ENCODE data around the gene SF1. TPM values are rescaled to one million over a fixed set of nuclear protein-coding genes. Genes with fewer than 3 reads are reported as not detected.

Gene SF1
- total RNA-seq, 1 experiment from 2014 or later, result 285 TPM

GRCh38 chr11:64762674-64763525, 15.4 kb downstream of the SF1 start:
- DNase-seq (ENCODE audit: low spot score) (peak; percentile 53), ATAC-seq (peak; percentile 18)
- POLR2A ChIA-PET, result interaction anchor here (0.6 to 5.0 kb wide), 4 partner anchors 12 to 204 kb away, joined by 3 to 45 read pairs (median 6); partner anchors contain the start of genes RASGRP2 and SF1
- Mint-ChIP-seq H3K36me3 (peaks cover 30% of the 10 kb centered on the region), H3K4me1 (peaks cover 88% of the 10 kb centered on the region), H3K27ac (peak overlapping the region; percentile 98), H3K4me3 (peak overlapping the region; percentile 43), H3K27me3 (ENCODE audit: low read depth) (no peaks in the 10 kb centered on the region), H3K9me3 (no peaks in the 10 kb centered on the region)
- CTCF ChIA-PET, result interaction anchor here (0.5 to 7.5 kb wide), 9 partner anchors 10 to 555 kb away, joined by 3 to 150 read pairs (median 6); partner anchors contain the start of genes ARL2, RASGRP2 and SF1
- TF ChIP-seq NR1H2 (CRISPR knock-in tag; IDR thresholded peaks at IDR 0.05), result no peak
- no peak for TF ChIP-seq ZMAT4 (CRISPR knock-in tag; IDR thresholded peaks at IDR 0.05)
- no peak for TF ChIP-seq FOXP1 (CRISPR knock-in tag; IDR thresholded peaks at IDR 0.05; ENCODE audit: borderline replicate concordance)
- TF ChIP-seq, protein P1, sequence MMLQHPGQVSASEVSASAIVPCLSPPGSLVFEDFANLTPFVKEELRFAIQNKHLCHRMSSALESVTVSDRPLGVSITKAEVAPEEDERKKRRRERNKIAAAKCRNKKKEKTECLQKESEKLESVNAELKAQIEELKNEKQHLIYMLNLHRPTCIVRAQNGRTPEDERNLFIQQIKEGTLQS (CRISPR knock-in tag; conservative IDR thresholded peaks at IDR 0.05), result no peak
- TF ChIP-seq STAT6 (CRISPR knock-in tag; conservative IDR thresholded peaks at IDR 0.05; ENCODE audit: low read depth), result no peak
- TF ChIP-seq PREB (CRISPR knock-in tag; IDR thresholded peaks at IDR 0.05; ENCODE audit: borderline replicate concordance), result no peak
- no peak for TF ChIP-seq RELA (CRISPR knock-in tag; IDR thresholded peaks at IDR 0.05; ENCODE audit: borderline replicate concordance)
- TF ChIP-seq, protein P2, sequence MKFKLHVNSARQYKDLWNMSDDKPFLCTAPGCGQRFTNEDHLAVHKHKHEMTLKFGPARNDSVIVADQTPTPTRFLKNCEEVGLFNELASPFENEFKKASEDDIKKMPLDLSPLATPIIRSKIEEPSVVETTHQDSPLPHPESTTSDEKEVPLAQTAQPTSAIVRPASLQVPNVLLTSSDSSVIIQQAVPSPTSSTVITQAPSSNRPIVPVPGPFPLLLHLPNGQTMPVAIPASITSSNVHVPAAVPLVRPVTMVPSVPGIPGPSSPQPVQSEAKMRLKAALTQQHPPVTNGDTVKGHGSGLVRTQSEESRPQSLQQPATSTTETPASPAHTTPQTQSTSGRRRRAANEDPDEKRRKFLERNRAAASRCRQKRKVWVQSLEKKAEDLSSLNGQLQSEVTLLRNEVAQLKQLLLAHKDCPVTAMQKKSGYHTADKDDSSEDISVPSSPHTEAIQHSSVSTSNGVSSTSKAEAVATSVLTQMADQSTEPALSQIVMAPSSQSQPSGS (CRISPR knock-in tag; IDR thresholded peaks at IDR 0.05; ENCODE audit: borderline replicate concordance, low read depth), result no peak
- no peak for TF ChIP-seq HMGA2 (CRISPR knock-in tag; IDR thresholded peaks at IDR 0.05)
- TF ChIP-seq TP53 (CRISPR knock-in tag; IDR thresholded peaks at IDR 0.05), result no peak
- TF ChIP-seq FOXJ3 (CRISPR knock-in tag; IDR thresholded peaks at IDR 0.05; ENCODE audit: borderline replicate concordance), result no peak
- TF ChIP-seq, protein P3, sequence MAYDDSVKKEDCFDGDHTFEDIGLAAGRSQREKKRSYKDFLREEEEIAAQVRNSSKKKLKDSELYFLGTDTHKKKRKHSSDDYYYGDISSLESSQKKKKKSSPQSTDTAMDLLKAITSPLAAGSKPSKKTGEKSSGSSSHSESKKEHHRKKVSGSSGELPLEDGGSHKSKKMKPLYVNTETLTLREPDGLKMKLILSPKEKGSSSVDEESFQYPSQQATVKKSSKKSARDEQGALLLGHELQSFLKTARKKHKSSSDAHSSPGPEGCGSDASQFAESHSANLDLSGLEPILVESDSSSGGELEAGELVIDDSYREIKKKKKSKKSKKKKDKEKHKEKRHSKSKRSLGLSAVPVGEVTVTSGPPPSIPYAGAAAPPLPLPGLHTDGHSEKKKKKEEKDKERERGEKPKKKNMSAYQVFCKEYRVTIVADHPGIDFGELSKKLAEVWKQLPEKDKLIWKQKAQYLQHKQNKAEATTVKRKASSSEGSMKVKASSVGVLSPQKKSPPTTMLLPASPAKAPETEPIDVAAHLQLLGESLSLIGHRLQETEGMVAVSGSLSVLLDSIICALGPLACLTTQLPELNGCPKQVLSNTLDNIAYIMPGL (CRISPR knock-in tag; IDR thresholded peaks at IDR 0.05), result no peak
- TF ChIP-seq ZNF396 (CRISPR knock-in tag; IDR thresholded peaks at IDR 0.05; ENCODE audit: borderline replicate concordance), result no peak
- TF ChIP-seq OVOL2 (CRISPR knock-in tag; IDR thresholded peaks at IDR 0.05; ENCODE audit: borderline replicate concordance), result no peak
- TF ChIP-seq, protein P4, sequence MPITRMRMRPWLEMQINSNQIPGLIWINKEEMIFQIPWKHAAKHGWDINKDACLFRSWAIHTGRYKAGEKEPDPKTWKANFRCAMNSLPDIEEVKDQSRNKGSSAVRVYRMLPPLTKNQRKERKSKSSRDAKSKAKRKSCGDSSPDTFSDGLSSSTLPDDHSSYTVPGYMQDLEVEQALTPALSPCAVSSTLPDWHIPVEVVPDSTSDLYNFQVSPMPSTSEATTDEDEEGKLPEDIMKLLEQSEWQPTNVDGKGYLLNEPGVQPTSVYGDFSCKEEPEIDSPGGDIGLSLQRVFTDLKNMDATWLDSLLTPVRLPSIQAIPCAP (CRISPR knock-in tag; IDR thresholded peaks at IDR 0.05), result no peak
- 0 out of 2 replicates have a peak, but pooled peaks have one; percentile 27 for TF ChIP-seq EMX1 (CRISPR knock-in tag; IDR thresholded peaks at IDR 0.05)
- peak; percentile 34; the same call in 1 of the 2 replicates for TF ChIP-seq PRRX2 (CRISPR knock-in tag; IDR thresholded peaks at IDR 0.05)
- no peak for TF ChIP-seq ATF6 (CRISPR knock-in tag; IDR thresholded peaks at IDR 0.05)
- TF ChIP-seq CREB1 (CRISPR knock-in tag; IDR thresholded peaks at IDR 0.05), result no peak
- TF ChIP-seq, protein P5, sequence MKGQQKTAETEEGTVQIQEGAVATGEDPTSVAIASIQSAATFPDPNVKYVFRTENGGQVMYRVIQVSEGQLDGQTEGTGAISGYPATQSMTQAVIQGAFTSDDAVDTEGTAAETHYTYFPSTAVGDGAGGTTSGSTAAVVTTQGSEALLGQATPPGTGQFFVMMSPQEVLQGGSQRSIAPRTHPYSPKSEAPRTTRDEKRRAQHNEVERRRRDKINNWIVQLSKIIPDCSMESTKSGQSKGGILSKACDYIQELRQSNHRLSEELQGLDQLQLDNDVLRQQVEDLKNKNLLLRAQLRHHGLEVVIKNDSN (CRISPR knock-in tag; IDR thresholded peaks at IDR 0.05), result no peak
- TF ChIP-seq ZNF423 (CRISPR knock-in tag; IDR thresholded peaks at IDR 0.05), result peak; percentile 97
